GM12878 (cell line): Measurements from ENCODE around the gene HSPB6. TPM values are rescaled to one million over a fixed set of nuclear protein-coding genes. Genes with fewer than 3 reads are reported as not detected.

Experiments
- ATAC-seq: fragments of 200-7000 bp; cut with Tn5 transposase; 3 replicates; pipeline ENCODE4 v1.9.1; 2020; ENCODE audit warnings: mild to moderate bottlenecking, moderate library complexity
- BruUV-seq: library from RNA; stranded (reverse); fragments of 400-500 nt; replicated peaks from 2 replicates; lab custom pipeline; 2021; lab: Mats Ljungman, UMichigan
- CTCF ChIA-PET: fragments of 300-600 bp; sonication (Branson Sonifier 250); formaldehyde crosslinking; extraction: SDS; loops from one replicate; lab custom pipeline; 2021; ENCODE audit warnings: inconsistent platforms; lab: Yijun Ruan, JAX
- POLR2A ChIA-PET: fragments of 350-600 bp; formaldehyde crosslinking; extraction: SDS; loops from one replicate; lab custom pipeline; 2021; ENCODE audit warnings: inconsistent platforms; lab: Charles Lee
- RAD21 ChIA-PET: fragments of 300-600 bp; sonication (Branson Sonifier 250); formaldehyde crosslinking; loops from one replicate; lab custom pipeline; 2023; ENCODE audit warnings: antibody characterized with exemption; ENCODE audit not compliant: unreplicated experiment; lab: Charles Lee
- SMC1A ChIA-PET: fragments of 300-600 bp; sonication (Branson Sonifier 250); formaldehyde crosslinking; loops from one replicate; lab custom pipeline; 2023; ENCODE audit not compliant: unreplicated experiment, uncharacterized antibody; lab: Charles Lee
- DNase-seq: peaks from one replicate; pipeline ENCODE4 v3.0.0-alpha.2; 2011; ENCODE audit warnings: low read depth, low spot score
- FAIRE-seq: peaks from 3 replicates; lab custom pipeline; 2011; peaks lifted over from hg19 to GRCh38; lab: Jason Lieb, UNC
- H2AFZ ChIP-seq: 2 replicates; pipeline ENCODE4 v1.6.0; 2011; ENCODE audit warnings: low read depth, low read length, control low read depth; ENCODE audit not compliant: control insufficient read depth
- H3K27ac ChIP-seq: 2 replicates; pipeline ENCODE4 v1.5.1; 2011; ENCODE audit warnings: control low read depth; ENCODE audit not compliant: control insufficient read depth, insufficient read depth
- H3K27me3 ChIP-seq, 2 experiments: replicated peaks in 1 of 2; 2 replicates each; pipeline versions ENCODE4 v1.6.0 to v1.6.1; 2011; ENCODE audit warnings: low read length in 1 of 2; ENCODE audit not compliant: control insufficient read depth in 2 of 2, insufficient read depth in 2 of 2
- H3K36me3 ChIP-seq, 2 experiments: 2 replicates each; pipeline ENCODE4 v1.5.1; 2011; ENCODE audit warnings: low read length in 1 of 2; ENCODE audit not compliant: control insufficient read depth in 2 of 2, insufficient read depth in 2 of 2
- H3K4me1 ChIP-seq: 2 replicates; pipeline ENCODE4 v1.6.1; 2011; ENCODE audit warnings: mild to moderate bottlenecking, low read length, moderate library complexity, mixed read lengths; ENCODE audit not compliant: control insufficient read depth, insufficient read depth
- H3K4me2 ChIP-seq: 2 replicates; pipeline ENCODE4 v1.6.0; 2011; ENCODE audit warnings: control low read depth; ENCODE audit not compliant: control insufficient read depth, insufficient read depth
- H3K4me3 ChIP-seq: fragments of 200-600 bp; sonication (generic); 2 replicates; pipeline ENCODE4 v1.5.1; 2016
- H3K79me2 ChIP-seq: 2 replicates; pipeline ENCODE4 v1.6.0; 2011; ENCODE audit warnings: low read length; ENCODE audit not compliant: control insufficient read depth, insufficient read depth
- H3K9ac ChIP-seq: 2 replicates; pipeline ENCODE4 v1.8.0; 2011; ENCODE audit warnings: low read length, control low read depth, mixed read lengths; ENCODE audit not compliant: control insufficient read depth, insufficient read depth
- H3K9me3 ChIP-seq: replicated peaks from 3 replicates; pipeline ENCODE4 v1.5.1; 2011; ENCODE audit warnings: mild to moderate bottlenecking, low read length; ENCODE audit not compliant: control insufficient read depth, insufficient read depth
- H4K20me1 ChIP-seq: 2 replicates; pipeline ENCODE4 v1.6.0; 2011; ENCODE audit not compliant: control insufficient read depth, insufficient read depth
- CTCF ChIP-seq, 3 experiments: IDR thresholded peaks in 2 of 3; conservative IDR thresholded peaks in 1 of 3; 2 replicates each; pipeline ENCODE4 v1.5.1; 2011; ENCODE audit warnings: low read depth in 3 of 3, low read length in 3 of 3, mild to moderate bottlenecking in 3 of 3, control low read depth in 2 of 3, moderate library complexity in 2 of 3, inconsistent platforms in 1 of 3, mixed read lengths in 1 of 3; ENCODE audit not compliant: control insufficient read depth in 2 of 3, insufficient read depth in 1 of 3; ENCODE audit errors: extremely low read depth in 1 of 3
- ESRRA ChIP-seq: IDR thresholded peaks from 2 replicates; pipeline ENCODE4 v1.6.1; 2012; ENCODE audit warnings: mild to moderate bottlenecking, low read length, improper control_type of control experiment
- GABPA ChIP-seq: IDR thresholded peaks from 2 replicates; pipeline ENCODE4 v1.6.1; 2014; ENCODE audit warnings: antibody characterized with exemption, low read depth, mild to moderate bottlenecking, inconsistent platforms
- RFX5 ChIP-seq: IDR thresholded peaks from 2 replicates; pipeline ENCODE4 v1.6.1; 2011; ENCODE audit warnings: low read depth, low read length, improper control_type of control experiment
- ZBTB33 ChIP-seq: fragments of 450-650 bp; IDR thresholded peaks from 2 replicates; pipeline ENCODE4 v1.6.1; 2017; ENCODE audit warnings: mild to moderate bottlenecking
- ZNF24 ChIP-seq: fragments of 450-650 bp; IDR thresholded peaks from 2 replicates; pipeline ENCODE4 v1.6.1; 2017; ENCODE audit warnings: antibody characterized with exemption, mild to moderate bottlenecking
- ZNF622 ChIP-seq: fragments of 450-650 bp; IDR thresholded peaks from 2 replicates; pipeline ENCODE4 v1.6.1; 2017; ENCODE audit warnings: mild to moderate bottlenecking, inconsistent platforms
- WGBS: methylation state at CpG from one replicate; pipeline ENCODE4 v1.1.6; 2016; ENCODE audit warnings: low lambda C conversion rate; ENCODE audit not compliant: insufficient replicate concordance, insufficient coverage; ENCODE audit errors: missing lambda C conversion rate; 5-methylcytosine and 5-hydroxymethylcytosine counted together
- in situ Hi-C: fragments of 300-500 bp; cut with MboI; formaldehyde crosslinking; loops from 9 replicates; pipeline ENCODE4 v1.14.3; 2018; ENCODE audit warnings: mixed read lengths
- intact Hi-C: fragments of 100-400 bp; cut with micrococcal nuclease; formaldehyde crosslinking; loops from one replicate; pipeline ENCODE4 v1.14.2; 2022; ENCODE audit not compliant: unreplicated experiment
- polyA plus RNA-seq, 11 experiments: library from polyadenylated mRNA; depleted of rRNA in 4 of 11; unstranded in 6 of 11; stranded (reverse) in 5 of 11; fragments of >200 nt; fragmentation: Nextera tagmentation in 4 of 11; fragmentation: Illumina TruSeq in 1 of 11; extraction: Ambion mirVana in 4 of 11; extraction: Trizol in 1 of 11; gene quantifications; 1 replicate in 1 of 11; 2 replicates in 10 of 11; pipeline versions ENCODE4 v1.2.1 to v1.2.3, GENCODE V29; 2011 to 2016; ENCODE audit warnings: inconsistent platforms in 2 of 11, missing spikeins in 2 of 11, low read depth in 1 of 11
- total RNA-seq, 4 experiments: library from RNA; depleted of rRNA in 3 of 4; stranded (reverse); fragments of >200 nt in 3 of 4; fragmentation: Illumina TruSeq in 1 of 4; extraction: Trizol in 1 of 4; gene quantifications; 2 replicates each; pipeline versions ENCODE4 v1.2.1 to v1.2.3, GENCODE V29; 2013 to 2021

Gene HSPB6
- total and polyA plus RNA-seq, 10 of the 15 experiments (the other 5 are each of a cell fraction or from before 2014, with no cell fraction given) = 0.09 to 1.6 (median 0.36) TPM; not detected in 4

- TF ChIP-seq CTCF (IDR thresholded peaks at IDR 0.05 in 2 of 3, conservative IDR thresholded peaks at IDR 0.05 in 1 of 3; ENCODE audit: control insufficient read depth in 2 of 3, extremely low read depth in 1 of 3, insufficient read depth in 1 of 3, low read depth in 3 of 3, low read length in 3 of 3) = no peak
- TF ChIP-seq, all 136 proteins: peak for 0
These were observed 36.1 kb upstream of the HSPB6 start (continued) for GRCh38 chr19:35792888-35793287.

GRCh38 chr19:35792312-35792711, 35.5 kb upstream of the HSPB6 start:
- no peak for FAIRE-seq
- no peaks in the 10 kb centered on the region for H3K36me3 ChIP-seq
- POLR2A ChIA-PET = no interaction called here

More at GRCh38 chr19:35792312-35792711, 35.5 kb upstream of the HSPB6 start:
- SMC1A ChIA-PET = no interaction called here
- no peak overlapping the region for H3K4me2 ChIP-seq
- TF ChIP-seq RFX5 (no peak), ZNF24 (no peak), GABPA (no peak), ZNF622 (no peak), ESRRA (no peak), ZBTB33 (no peak)
- 56% methylated on average over 14 of the region's 15 CpGs for WGBS
- DNase-seq = no peak
- no peaks in the 10 kb centered on the region for H3K9me3 ChIP-seq
- H4K20me1 ChIP-seq = no peaks in the 10 kb centered on the region
- no peaks in the 10 kb centered on the region for H3K79me2 ChIP-seq
- no peak for ATAC-seq
- no TSS peak for BruUV-seq
- in situ Hi-C loops (no loop called here), intact Hi-C loops (no loop called here)
- H3K4me3 ChIP-seq = no peak overlapping the region
- peaks cover 0 to 2% of the 10 kb centered on the region in 2 experiments; a peak in 1 of 4 replicates for H3K27me3 ChIP-seq
- no peak overlapping the region for H3K27ac ChIP-seq
- no peak overlapping the region for H3K9ac ChIP-seq
- CTCF ChIA-PET = no interaction called here
- no peak overlapping the region for H2AFZ ChIP-seq
- RAD21 ChIA-PET = no interaction called here
- no peaks in the 10 kb centered on the region for H3K4me1 ChIP-seq
